Fibroblast of the conjunctiva (primary cell): ENCODE data around the gene ARSB.
"Not testable (repeated sequence)": the region's sequence is repeated elsewhere in the genome, so short reads cannot be mapped to it uniquely, and the experiment has no call there.

ENCODE experiments used
- DNase-seq: peaks from one replicate; pipeline ENCODE4 v3.0.0-alpha.2; 2010; ENCODE audit warnings: low read depth

Gene ARSB

DNA sequence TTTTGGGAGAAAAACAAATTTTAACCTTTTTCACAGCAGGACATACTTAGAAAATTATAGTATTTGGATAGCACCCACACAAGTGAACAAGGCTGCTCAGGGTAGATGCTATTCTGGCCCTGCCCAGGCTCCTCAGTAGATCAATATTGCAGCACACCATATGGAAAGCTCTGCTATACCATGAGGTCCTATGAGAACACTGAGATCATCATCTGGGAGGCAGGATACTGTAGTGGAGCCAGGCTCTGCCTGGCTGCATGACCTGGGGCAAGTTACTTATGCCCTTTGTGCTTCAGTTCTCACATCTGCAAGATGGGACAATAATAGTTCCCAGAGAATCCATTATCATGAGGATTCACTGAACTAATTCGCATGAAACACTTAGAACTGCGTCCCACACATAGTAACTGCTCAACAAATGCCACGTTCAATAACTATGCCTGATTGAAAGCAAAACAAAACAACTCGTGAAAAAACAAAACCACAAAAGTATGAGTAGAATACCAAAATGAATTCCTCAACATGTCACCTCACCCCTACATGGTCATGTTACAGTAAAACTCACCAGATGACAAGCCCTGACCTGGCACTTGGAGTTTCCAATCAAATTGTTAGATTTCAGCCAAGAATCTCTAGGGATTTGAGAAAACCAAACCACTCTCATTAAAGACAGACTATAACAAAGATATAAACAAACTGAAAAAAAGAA is 31.9 kb downstream of the ARSB start:
- no peak for DNase-seq

DNA sequence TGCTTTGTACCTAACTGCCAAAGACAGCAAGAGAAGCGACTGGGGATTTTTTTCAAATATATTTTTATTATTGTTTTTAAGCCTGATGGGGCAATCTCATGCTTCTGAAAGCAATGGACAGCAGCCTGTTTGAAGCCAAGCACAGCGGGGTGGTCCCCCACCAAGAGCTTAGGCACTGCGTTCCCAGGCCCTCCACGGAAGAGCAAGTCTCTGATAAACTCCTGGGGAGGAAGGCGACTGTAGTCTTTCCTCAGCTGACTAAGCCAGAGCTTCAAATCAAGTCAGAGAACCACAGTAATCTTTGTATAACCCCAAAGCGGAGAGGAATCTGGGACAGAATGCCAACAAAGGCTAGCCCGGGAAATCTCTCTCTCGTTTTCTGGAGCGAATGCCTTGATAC is 54.4 kb downstream of the ARSB start:
- DNase-seq, result no peak

DNA sequence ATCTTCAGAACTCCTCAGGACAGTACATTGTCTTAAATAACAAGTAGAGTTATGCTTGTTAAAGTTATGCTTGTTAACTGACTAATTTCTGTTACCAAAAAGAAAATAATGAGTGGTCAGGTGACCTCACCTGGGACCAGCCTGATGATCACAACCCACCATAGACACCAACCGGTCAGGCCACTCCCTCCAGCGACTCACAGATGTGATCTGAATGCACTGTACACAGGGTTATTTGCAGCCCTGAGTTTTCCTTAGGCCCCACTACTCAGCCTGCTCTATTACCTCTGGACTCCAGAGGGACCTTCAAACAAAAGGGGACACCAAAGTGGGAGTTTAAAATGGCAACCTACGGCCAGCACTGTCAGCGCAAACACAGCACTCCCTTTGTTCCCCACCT is 55.3 kb downstream of the ARSB start:
- DNase-seq, result no peak

DNA sequence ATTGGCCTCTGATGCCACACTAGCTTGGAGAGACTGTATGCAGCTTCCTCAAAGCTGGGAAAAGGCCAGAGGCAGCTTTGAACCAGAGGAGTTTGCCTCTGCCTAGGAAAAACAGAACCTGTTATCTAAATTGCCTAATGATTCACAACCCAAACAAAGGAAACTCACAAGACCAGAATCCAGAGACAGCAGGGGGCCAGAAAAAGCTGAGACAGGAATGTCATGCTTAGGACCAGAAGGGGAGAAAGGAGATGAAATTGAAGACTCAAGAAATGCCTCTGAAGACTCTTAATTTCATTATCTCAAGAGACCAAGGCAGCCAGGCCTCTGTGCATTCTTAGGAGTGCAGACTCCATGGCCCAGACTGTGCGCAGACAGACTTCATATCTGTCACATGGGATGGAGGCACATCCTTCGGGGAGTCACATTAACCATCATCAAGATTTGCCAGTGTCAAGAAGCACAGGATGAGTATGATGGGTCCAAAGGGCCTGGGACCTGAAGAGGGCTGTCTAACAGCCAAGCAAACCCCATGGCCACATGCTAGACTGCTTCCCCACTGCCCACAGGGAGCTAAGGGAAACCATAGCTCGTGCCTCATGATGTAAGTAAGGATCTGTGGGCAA is 57.3 kb downstream of the ARSB start:
- no peak for DNase-seq

DNA sequence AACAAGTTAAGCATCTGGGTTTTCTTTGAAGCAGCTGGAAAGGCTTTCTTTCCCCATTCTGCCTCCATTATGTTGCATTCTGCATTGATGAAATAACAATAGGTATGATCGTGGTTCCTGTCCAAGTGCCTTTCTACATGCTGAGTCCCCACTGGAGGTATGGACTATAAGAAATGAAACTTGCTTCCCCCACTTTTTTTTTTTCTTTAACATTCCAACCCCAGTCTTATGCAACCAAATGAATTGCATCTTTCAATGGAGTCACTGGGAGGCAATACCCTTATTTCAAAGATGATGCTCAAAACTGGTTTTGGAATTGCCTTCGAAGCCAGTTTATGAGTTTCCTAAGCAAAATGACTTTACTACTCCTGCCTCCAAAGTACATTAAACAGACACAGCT is 58.9 kb downstream of the ARSB start:
- no peak for DNase-seq

DNA sequence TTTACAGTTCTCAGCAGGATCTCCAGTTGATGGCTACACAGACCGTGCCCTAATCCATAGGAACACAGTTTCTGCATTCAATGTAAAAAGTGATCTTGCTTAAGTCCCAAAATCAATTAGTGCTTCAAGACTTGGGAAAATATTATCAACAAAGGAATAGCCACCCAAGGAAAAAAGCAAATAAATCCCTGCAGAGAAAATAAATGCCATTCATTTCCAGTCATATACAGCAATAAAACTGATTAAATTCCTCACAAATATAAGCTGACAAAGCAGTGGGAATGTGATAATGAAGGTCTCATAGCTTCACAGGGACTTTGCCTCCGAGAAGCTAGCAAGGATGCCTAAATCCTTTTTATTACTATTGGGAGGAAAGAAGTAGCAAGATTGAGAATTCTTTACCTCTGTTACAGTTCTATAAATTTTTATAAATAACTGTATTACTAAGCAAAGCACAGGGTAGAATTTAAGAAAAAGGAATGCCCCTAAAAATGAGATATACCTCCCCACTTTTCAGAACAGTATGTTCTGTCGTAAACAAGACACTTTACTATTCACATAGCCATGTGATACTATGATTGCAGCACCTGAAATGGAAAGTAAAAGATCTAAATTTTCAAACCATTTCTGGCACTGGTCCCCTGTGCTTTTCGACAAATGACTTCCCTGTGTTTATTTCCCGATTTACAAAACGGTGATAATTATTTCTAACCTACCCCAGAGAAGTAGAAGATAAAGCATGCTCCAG is 59.8 kb downstream of the ARSB start:
- no peak for DNase-seq

DNA sequence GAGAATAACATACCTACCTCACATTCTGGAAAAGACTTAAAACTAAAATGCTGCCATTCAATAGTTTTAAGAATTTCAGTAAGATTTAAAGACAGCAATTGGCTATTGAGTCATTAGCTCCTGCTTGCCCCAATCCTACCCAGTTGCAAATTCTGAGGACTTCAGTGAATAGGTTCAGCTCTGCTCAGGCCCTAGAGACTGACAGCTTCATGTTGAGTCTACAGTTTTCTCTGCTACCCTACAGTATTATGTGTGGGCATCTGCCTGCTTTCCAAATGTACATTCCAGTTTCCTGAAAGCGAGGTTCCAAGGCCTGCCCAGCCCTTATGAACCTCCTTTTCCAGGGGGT is 61.5 kb downstream of the ARSB start:
- DNase-seq, result no peak

DNA sequence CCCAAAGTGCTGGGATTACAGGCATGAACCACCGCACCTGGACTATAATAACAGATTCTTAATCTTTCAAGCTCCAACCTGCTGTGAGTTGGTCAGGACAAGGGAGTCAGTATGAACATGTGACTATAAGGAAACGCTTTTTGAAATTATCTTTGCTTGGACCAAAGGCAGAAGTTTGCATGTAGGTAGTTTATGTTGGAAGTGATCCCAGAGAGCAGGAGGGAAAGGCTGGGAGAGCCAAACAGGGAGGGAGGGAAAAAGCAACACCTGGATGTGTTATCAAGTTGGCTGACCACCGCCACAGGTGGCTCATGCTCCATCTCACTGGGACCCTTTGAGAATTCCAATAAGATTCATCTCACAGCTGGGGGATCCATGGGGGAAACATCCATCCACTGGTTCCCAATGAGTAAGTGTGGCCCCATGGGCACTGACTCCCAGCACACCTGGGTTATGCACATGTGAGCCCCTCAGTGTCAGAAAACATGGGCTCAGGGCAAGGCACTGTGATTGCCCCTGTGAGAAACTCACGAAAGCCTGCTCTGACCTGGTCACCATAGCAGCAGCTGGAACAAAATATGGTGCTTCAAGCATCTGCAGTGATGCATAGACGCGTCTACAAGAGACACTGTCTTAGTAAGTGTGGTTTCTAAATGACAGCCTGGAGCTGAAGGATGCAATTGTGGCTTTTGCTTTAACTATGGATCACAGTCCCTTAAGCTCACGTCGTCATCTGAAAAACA is 62.1 kb downstream of the ARSB start:
- no peak for DNase-seq

DNA sequence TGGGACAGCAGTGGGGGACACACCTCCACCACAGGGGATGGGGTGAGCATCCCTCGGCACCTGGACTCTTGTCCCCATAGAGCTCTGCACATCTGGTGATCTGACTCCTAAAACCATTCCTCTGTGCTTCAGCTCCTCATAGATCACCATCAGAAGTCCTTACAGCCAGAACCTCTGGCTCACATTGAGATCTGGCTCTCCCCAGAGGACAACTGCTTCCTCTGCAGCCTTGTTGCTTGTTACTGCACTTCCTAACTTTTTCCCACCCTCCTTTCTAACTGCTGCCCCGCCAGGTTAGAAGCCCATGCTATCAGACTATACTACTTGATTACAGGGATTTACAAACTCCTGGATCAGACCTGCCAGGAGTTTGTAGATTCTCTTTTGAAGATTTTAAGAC is 64.5 kb downstream of the ARSB start:
- DNase-seq, result no peak

DNA sequence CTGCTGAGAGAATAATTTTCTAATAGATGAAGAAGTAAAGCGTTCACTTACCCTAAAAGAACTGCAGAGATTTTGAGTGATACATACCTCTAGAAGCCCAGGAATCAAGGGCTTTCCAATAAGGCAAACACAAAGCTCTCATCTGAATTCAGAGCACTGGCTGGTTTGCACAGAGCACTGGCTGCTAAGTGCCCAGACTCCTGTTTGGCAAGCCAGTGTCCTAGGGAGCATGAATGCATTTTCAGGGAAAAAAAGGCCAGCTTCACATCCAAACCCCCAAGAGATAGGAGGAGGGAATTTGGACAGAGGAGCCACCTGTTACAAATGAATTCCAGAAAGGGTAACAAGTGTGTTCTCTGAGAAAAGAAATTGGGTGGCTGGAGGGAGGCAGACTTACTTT is 65.3 kb downstream of the ARSB start:
- no peak for DNase-seq

DNA sequence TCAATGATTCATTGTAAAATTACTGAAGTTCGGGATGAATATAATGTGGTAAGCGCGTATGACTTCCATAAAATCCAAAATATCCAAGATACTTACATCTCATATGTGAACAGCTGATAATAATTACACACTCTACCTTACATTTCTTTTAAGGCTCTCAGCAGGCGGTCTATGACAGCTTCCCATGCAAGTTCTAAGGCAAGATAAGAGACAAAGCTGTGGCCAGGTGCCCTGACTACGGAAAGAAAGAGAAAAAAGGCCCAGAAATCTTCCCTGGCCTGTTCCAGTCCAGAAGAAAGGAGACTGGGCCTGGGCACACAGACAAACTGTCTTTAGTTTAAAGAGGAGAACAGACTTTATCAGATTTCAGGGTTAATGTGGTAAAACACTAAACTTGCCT is 69.1 kb downstream of the ARSB start:
- DNase-seq, result no peak

DNA sequence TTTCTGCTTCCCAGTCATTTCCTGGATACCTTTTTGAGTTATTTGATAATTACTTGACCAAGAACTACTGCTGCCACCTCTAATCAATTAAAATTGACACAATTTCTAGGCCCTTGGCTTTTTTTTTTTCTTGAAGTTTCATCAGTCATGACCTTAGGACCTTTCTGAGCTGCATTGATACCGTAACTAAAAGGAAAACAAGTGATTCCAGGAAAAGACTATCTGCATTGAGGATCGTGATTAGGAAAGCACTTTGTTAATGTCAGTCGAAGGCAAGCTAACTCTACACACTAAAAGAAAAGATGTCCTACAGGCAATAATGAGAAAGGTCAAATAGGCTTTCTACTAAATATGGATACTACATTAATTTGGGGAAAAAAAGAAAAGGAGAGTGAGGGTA is 69.9 kb downstream of the ARSB start:
- no peak for DNase-seq

DNA sequence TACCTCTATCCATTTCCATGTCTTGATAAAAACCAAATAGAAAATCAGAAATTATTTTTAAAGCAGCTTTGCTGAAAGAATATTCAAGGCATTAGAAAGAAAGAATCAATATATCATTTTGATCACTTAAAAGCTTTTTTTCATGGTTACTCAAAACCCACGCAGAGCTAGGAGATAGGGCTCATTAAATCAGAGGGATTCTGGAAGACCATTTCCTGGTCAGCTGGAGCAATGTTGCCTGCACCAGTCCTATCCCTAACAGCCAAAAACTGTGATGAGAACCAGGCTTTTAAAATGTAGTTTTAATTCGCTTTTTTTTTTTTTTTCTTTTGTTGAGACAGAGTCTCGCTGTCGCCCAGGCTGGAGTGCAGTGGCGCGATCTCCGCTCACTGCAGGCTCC is 72.3 kb downstream of the ARSB start:
- no peak for DNase-seq

DNA sequence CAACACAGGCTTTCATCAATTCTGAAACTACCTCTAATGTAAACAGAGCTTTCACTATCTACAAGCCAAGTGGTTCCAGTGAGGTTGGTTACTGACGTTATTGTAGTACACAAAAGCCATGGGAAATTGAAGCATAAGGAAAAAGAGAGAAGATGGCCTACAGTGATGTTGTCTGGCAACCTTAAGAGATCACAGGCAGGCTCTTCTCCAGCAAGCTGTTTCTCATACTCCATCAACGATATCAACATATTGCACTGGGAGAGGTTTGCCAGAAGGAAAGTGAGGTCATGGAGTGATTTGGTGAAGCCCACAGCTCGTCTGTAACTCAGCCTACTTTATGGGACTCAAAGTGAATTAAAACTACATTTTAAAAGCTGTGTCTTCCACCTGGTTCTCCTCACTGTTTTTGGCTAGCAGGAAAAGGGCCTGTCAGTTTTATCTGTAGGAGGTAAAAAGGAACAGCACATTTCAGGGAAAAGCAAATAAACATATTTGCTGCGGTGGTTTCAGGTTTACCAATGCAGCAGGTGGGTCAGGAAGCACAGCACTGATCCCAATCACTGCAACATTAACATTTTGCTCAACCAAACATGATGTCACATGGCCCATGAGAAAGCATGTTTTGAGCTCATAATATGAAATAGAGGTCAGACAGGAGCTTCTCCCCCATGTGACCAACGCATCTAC is 72.9 kb downstream of the ARSB start:
- no peak for DNase-seq

DNA sequence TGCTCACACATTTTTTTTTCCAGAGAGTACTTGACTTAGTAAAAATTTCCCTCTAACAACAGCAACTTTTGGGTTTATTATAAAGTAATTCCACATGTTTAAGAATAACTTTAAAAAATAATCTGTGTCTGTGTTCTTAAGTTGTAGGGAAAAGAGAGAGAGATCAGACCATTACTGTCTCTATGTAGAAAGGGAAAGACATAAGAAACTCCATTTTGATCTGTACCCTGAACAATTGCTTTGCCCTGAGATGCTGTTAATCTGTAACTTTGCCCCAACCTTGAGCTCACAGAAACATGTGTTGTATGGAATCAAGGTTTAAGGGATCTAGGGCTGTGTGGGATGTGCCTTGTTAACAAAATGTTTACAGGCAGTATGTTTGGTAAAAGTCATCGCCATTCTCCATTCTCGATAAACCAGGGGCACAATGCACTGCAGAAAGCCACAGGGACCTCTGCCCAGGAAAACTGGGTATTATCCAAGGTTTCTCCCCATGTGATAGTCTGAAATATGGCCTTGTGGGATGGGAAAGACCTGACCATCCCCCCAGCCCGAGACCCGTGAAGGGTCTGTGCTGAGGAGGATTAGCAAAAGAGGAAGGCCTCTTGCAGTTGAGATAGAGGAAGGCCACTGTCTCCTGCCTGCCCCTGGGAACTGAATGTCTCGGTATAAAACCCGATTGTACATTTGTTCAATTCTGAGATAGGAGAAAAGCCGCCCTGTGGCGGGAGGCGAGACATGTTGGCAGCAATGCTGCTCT is 75.7 kb downstream of the ARSB start:
- not testable (repeated sequence) for DNase-seq

DNA sequence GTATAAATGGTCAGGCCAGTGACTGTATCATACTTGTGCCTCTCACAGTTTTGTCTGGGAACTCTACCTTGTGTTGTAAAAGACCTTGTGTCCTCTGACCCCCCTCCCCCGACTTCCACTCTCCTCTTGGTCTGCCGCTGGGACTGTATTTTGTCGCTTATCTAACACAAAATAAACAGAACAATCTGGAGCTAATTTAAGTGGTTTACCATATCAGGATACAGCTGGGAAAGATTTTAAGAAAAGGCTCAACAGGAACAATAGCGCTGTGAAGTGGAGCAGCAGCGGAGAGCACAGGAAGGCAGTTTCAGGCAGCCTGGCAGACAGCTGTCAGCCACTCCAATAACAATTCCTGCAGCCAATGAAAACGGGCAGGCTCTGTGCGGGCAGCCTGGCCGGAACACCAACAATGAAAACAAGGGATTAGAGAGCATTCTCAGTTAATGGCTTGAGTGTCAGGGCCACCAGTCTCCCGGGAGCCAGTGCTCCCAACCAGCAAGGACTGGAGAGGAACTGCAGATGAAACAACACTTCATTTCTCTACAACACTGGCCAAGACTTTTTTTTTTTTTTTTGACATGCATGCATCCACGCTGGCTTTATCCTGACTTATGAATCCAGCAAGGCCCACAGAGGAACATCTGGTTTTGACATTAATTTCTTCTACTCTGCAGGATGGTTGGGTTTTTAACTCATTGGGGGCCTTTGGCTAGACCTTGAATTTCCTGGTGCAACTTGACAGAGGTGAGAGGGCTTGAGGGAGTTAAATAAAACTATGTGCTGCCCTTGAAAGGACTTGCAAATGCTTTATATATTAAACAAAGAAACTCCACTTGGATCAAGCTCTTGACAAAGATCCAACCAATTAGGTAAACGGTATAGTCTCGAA is 76.7 kb downstream of the ARSB start:
- DNase-seq, result peak; percentile 47

DNA sequence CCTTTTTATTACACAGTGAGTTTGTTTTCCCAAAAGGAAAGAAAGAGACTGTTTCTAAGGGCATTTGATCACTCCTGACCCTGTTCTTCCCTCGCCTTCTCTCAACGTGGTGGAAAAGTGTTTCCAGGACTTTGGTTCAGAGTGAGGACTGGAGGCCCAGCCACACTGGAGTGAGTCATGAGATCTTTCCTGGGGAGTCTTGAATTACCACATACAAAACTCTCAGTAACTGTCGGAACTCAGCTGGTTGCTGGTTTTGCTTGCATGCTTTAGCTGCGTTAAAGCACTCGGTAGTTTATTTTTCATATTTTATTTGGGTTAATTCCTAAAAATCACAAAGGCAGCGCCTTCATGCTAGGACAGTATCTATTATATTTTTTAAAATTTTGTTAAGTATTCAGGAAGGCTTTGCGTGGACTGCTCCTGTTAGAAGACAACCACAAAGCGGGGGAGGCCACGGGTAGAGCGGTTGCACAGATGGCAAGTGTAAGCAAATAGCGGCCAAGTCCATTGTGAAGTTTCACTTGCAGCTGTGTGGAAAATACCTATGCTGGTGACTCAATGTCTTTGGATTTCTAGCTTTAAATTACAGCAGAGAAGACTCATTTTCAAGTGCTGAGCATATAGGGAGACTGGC is 77.7 kb downstream of the ARSB start:
- peak; percentile 79 for DNase-seq

DNA sequence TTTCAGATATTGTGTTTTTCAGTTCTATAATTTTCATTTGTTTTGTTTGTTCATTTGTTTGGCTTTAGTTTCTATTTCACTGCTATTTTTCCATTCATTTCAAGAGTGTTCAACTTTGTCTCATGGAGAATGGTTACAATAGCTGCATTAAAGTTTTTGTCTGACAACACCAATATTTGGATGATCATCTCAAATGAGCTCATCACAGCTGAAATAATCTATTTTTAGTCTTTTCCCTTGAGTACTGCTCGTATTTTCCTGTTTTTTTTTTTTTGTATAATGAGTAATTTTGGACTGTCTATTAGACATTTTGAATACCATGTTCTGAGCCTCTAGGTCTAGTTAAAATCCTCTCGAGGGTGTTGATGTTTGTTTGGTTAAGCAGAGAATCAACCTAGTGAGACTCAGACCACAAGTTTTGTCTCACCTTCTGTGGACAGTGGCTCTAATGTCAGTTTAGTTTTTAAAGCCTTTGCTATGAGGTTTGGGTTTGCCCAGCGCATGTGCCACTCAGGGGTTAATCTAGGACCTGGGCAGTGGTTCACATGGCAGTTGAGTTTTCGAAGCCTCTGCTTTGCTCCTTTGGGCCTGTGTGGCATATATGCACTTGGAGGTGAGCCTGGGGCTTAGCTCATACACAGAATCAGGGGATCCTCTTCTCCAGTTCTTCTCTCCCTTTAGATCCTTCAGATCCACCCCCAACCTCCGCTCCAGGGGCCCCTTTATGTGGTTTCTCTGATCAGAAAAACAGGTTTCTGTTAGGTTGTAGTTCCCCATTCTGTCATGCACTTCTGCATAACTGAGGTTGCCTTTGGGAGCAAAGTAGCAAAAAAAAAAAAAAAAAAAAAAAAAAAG is 79.8 kb downstream of the ARSB start:
- DNase-seq, result no peak

DNA sequence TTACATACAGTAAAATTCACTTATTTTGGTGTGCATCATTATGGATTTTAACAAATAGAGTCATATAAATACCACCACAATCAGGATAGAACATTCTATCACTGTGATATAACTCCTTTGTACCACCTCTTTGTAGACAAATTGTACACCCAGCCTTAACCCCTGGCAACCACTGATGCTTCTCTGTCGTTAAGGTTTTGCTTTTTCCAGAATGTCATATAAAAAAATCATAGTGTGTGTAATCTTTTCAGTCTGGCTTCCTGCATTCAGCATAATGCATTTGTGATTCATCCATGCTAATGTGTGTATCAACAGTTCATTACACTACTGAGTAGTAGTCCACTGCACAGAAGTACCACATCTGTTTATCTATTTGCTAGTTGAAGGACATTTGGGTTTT is 81.2 kb downstream of the ARSB start:
- DNase-seq, result no peak
